Caco-2 (cell line): Measurements from ENCODE around the gene FAXC. TPM values are rescaled to one million over a fixed set of nuclear protein-coding genes. Genes with fewer than 3 reads are reported as not detected.
"Not testable (repeated sequence)": the region's sequence is repeated elsewhere in the genome, so short reads cannot be mapped to it uniquely, and the experiment has no call there.

ENCODE experiments used
- BruUV-seq: library from RNA; stranded (reverse); fragments of 400-500 nt; replicated peaks from 2 replicates; lab custom pipeline; 2021; lab: Mats Ljungman, UMichigan
- CTCF ChIA-PET: fragments of 300-600 bp; sonication (Branson Sonifier 250); formaldehyde crosslinking; loops from one replicate; lab custom pipeline; 2022; ENCODE audit warnings: antibody characterized with exemption; lab: Charles Lee
- POLR2A ChIA-PET: fragments of 300-600 bp; sonication (Branson Sonifier 250); formaldehyde crosslinking; loops from one replicate; lab custom pipeline; 2022; ENCODE audit warnings: antibody characterized with exemption; lab: Charles Lee
- DNase-seq, 2 experiments: peaks; one replicate each; pipeline versions ENCODE4 v3.0.0 to v3.0.0-alpha.2; 2020 to 2022
- H3K27me3 ChIP-seq: replicated peaks from 2 replicates; pipeline ENCODE4 v1.6.0; 2011; ENCODE audit warnings: low read length; ENCODE audit not compliant: control insufficient read depth, insufficient read depth
- H3K36me3 ChIP-seq: 2 replicates; pipeline ENCODE4 v1.5.1; 2011; ENCODE audit warnings: low read length; ENCODE audit not compliant: control insufficient read depth, insufficient read depth
- H3K4me1 ChIP-seq: fragments of 250-450 bp; sonication (Bioruptor Pico); 2 replicates; pipeline ENCODE4 v1.5.1; 2020; ENCODE audit warnings: mild to moderate bottlenecking
- H3K4me3 ChIP-seq: 2 replicates; pipeline ENCODE4 v1.5.1; 2011; ENCODE audit warnings: low read depth, mild to moderate bottlenecking, control low read depth, low read length
- H3K9me3 ChIP-seq: fragments of 250-450 bp; sonication (Bioruptor Pico); 2 replicates; pipeline ENCODE4 v1.5.1; 2020; ENCODE audit warnings: mild to moderate bottlenecking, moderate library complexity
- H3K27ac Mint-ChIP-seq: one replicate; pipeline ENCODE4 v1.8.0; 2022; ENCODE audit warnings: mixed read lengths; ENCODE audit not compliant: unreplicated experiment
- H3K27me3 Mint-ChIP-seq: one replicate; pipeline ENCODE4 v1.8.0; 2022; ENCODE audit warnings: mixed read lengths; ENCODE audit not compliant: insufficient read depth, unreplicated experiment
- H3K36me3 Mint-ChIP-seq: one replicate; pipeline ENCODE4 v1.8.0; 2022; ENCODE audit warnings: mild to moderate bottlenecking, mixed read lengths; ENCODE audit not compliant: insufficient read depth, unreplicated experiment
- H3K4me1 Mint-ChIP-seq: one replicate; pipeline ENCODE4 v1.8.0; 2022; ENCODE audit warnings: low read depth, mixed read lengths; ENCODE audit not compliant: unreplicated experiment
- H3K4me3 Mint-ChIP-seq: one replicate; pipeline ENCODE4 v1.8.0; 2022; ENCODE audit warnings: mild to moderate bottlenecking, moderate library complexity, mixed read lengths; ENCODE audit not compliant: unreplicated experiment
- H3K9me3 Mint-ChIP-seq: one replicate; pipeline ENCODE4 v1.8.0; 2022; ENCODE audit warnings: mixed read lengths; ENCODE audit not compliant: unreplicated experiment
- intact Hi-C: fragments of 100-400 bp; cut with micrococcal nuclease; formaldehyde crosslinking; loops from one replicate; pipeline ENCODE4 v1.10.0; 2022; ENCODE audit not compliant: unreplicated experiment
- total RNA-seq: library from RNA; stranded (reverse); gene quantifications from 2 replicates; pipeline ENCODE4 v1.2.3, GENCODE V29; 2022
- TF ChIP-seq, protein P1 (sequence below), 2 experiments: fragments of 200-600 bp in 1 of 2; IDR thresholded peaks; 1 replicate in 1 of 2; 2 replicates in 1 of 2; pipeline versions ENCODE4 v1.5.1 to v1.8.0; 2011 to 2022; ENCODE audit warnings: antibody characterized with exemption in 1 of 2, control low read depth in 1 of 2, inconsistent platforms in 1 of 2, low read depth in 1 of 2, low read length in 1 of 2, mild to moderate bottlenecking in 1 of 2, moderate library complexity in 1 of 2; ENCODE audit not compliant: insufficient read depth in 1 of 2, severe bottlenecking in 1 of 2, unreplicated experiment in 1 of 2

Gene FAXC
- total RNA-seq, 1 experiment from 2014 or later: 0.16 TPM

- TF ChIP-seq, protein P1, sequence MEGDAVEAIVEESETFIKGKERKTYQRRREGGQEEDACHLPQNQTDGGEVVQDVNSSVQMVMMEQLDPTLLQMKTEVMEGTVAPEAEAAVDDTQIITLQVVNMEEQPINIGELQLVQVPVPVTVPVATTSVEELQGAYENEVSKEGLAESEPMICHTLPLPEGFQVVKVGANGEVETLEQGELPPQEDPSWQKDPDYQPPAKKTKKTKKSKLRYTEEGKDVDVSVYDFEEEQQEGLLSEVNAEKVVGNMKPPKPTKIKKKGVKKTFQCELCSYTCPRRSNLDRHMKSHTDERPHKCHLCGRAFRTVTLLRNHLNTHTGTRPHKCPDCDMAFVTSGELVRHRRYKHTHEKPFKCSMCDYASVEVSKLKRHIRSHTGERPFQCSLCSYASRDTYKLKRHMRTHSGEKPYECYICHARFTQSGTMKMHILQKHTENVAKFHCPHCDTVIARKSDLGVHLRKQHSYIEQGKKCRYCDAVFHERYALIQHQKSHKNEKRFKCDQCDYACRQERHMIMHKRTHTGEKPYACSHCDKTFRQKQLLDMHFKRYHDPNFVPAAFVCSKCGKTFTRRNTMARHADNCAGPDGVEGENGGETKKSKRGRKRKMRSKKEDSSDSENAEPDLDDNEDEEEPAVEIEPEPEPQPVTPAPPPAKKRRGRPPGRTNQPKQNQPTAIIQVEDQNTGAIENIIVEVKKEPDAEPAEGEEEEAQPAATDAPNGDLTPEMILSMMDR (IDR thresholded peaks at IDR 0.05; ENCODE audit: insufficient read depth in 1 of 2, low read depth in 1 of 2, low read length in 1 of 2, severe bottlenecking in 1 of 2, unreplicated experiment in 1 of 2): no peak
Observed at GRCh38 chr6:99270826-99271225, 78.6 kb downstream of the FAXC start.

DNA sequence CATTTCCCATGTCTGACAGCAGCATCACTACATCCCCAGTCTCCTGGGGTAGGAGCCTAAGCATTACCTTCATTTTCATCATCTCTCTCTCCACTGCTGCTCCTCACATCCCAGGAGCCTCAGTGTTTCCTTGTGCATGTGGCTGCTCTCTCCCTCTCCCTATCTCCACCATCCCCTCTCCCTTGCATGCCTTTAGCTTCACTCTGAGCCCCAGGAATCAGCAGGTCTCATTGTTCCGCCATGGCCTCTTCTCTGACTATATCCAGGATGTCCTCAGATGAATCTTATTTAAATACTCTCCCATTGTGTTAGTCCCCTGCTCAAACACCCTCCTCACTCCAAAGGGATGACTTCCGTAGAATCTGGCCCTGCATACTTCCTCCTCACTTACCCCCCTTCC is 79.4 kb downstream of the FAXC start:
- CTCF ChIA-PET: interaction anchor here (0.6 kb wide), 1 partner anchor 46 kb away, joined by 4 read pairs; no protein-coding TSS in a partner anchor
- H3K27me3 ChIP-seq: no peaks in the 10 kb centered on the region
- H3K9me3 ChIP-seq: no peaks in the 10 kb centered on the region
- Mint-ChIP-seq H3K27me3 (peaks cover 8% of the 10 kb centered on the region), H3K36me3 (no peaks in the 10 kb centered on the region), H3K4me1 (no peaks in the 10 kb centered on the region), H3K27ac (no peak overlapping the region), H3K9me3 (peaks cover 11% of the 10 kb centered on the region), H3K4me3 (no peak overlapping the region)
- POLR2A ChIA-PET: no interaction called here
- H3K4me1 ChIP-seq: no peaks in the 10 kb centered on the region
- H3K36me3 ChIP-seq: no peaks in the 10 kb centered on the region
- no TSS peak for BruUV-seq
- intact Hi-C loops: no loop called here
- DNase-seq: no peak
- TF ChIP-seq, protein P1 (IDR thresholded peaks at IDR 0.05; ENCODE audit: insufficient read depth in 1 of 2, low read depth in 1 of 2, low read length in 1 of 2, severe bottlenecking in 1 of 2, unreplicated experiment in 1 of 2): no peak
- H3K4me3 ChIP-seq: no peak overlapping the region

More at GRCh38 chr6:99270826-99271225, 78.6 kb downstream of the FAXC start:
- H3K4me3 Mint-ChIP-seq: no peak overlapping the region
- intact Hi-C loops: no loop called here
- H3K36me3 ChIP-seq: no peaks in the 10 kb centered on the region
- ChIA-PET CTCF (no interaction called here), POLR2A (no interaction called here)
- H3K4me1 Mint-ChIP-seq: no peaks in the 10 kb centered on the region
- no peaks in the 10 kb centered on the region for H3K9me3 ChIP-seq
- H3K36me3 Mint-ChIP-seq: no peaks in the 10 kb centered on the region
- H3K4me3 ChIP-seq: no peak overlapping the region
- H3K9me3 Mint-ChIP-seq: peaks cover 11% of the 10 kb centered on the region
- DNase-seq: no peak
- H3K27me3 ChIP-seq: no peaks in the 10 kb centered on the region
- peaks cover 8% of the 10 kb centered on the region for H3K27me3 Mint-ChIP-seq
- no TSS peak for BruUV-seq
- no peaks in the 10 kb centered on the region for H3K4me1 ChIP-seq
- H3K27ac Mint-ChIP-seq: no peak overlapping the region

GRCh38 chr6:99269207-99269606 is 80.3 kb downstream of the FAXC start:
- no peak overlapping the region for H3K4me3 Mint-ChIP-seq
- peaks cover 8% of the 10 kb centered on the region for H3K27me3 Mint-ChIP-seq
- no peaks in the 10 kb centered on the region for H3K4me1 Mint-ChIP-seq
- CTCF ChIA-PET: no interaction called here
- H3K27ac Mint-ChIP-seq: no peak overlapping the region
- intact Hi-C loops: no loop called here
- Histone ChIP-seq H3K4me1 (no peaks in the 10 kb centered on the region), H3K27me3 (no peaks in the 10 kb centered on the region), H3K36me3 (no peaks in the 10 kb centered on the region), H3K4me3 (no peak overlapping the region), H3K9me3 (no peaks in the 10 kb centered on the region)
- peaks cover 11% of the 10 kb centered on the region for H3K9me3 Mint-ChIP-seq
- no peaks in the 10 kb centered on the region for H3K36me3 Mint-ChIP-seq
- BruUV-seq: no TSS peak
- no peak for DNase-seq
- POLR2A ChIA-PET: no interaction called here
- TF ChIP-seq, protein P1 (IDR thresholded peaks at IDR 0.05; ENCODE audit: insufficient read depth in 1 of 2, low read depth in 1 of 2, low read length in 1 of 2, severe bottlenecking in 1 of 2, unreplicated experiment in 1 of 2): no peak

- POLR2A ChIA-PET, H3K9me3 ChIP-seq, intact Hi-C loops, H3K4me1 ChIP-seq, H3K36me3 Mint-ChIP-seq, DNase-seq, H3K27ac Mint-ChIP-seq, H3K27me3 Mint-ChIP-seq, BruUV-seq, H3K4me3 ChIP-seq, H3K4me3 Mint-ChIP-seq, H3K4me1 Mint-ChIP-seq, H3K36me3 ChIP-seq, CTCF ChIA-PET, H3K27me3 ChIP-seq: not testable (repeated sequence)
- H3K9me3 Mint-ChIP-seq: peaks cover 11% of the 10 kb centered on the region
Observed at GRCh38 chr6:99266996-99267395, 82.5 kb downstream of the FAXC start.

- DNase-seq, H3K4me1 ChIP-seq, BruUV-seq, H3K27me3 Mint-ChIP-seq, POLR2A ChIA-PET, H3K9me3 ChIP-seq, H3K36me3 Mint-ChIP-seq, H3K36me3 ChIP-seq, H3K4me1 Mint-ChIP-seq, intact Hi-C loops, CTCF ChIA-PET, H3K4me3 Mint-ChIP-seq, H3K27ac Mint-ChIP-seq, H3K4me3 ChIP-seq, H3K9me3 Mint-ChIP-seq, H3K27me3 ChIP-seq: not testable (repeated sequence)
Observed at GRCh38 chr6:99265447-99265846, 84.0 kb downstream of the FAXC start.
